Measurements from ENCODE around the gene TMEM45A.

The TMEM45A gene

DNA sequence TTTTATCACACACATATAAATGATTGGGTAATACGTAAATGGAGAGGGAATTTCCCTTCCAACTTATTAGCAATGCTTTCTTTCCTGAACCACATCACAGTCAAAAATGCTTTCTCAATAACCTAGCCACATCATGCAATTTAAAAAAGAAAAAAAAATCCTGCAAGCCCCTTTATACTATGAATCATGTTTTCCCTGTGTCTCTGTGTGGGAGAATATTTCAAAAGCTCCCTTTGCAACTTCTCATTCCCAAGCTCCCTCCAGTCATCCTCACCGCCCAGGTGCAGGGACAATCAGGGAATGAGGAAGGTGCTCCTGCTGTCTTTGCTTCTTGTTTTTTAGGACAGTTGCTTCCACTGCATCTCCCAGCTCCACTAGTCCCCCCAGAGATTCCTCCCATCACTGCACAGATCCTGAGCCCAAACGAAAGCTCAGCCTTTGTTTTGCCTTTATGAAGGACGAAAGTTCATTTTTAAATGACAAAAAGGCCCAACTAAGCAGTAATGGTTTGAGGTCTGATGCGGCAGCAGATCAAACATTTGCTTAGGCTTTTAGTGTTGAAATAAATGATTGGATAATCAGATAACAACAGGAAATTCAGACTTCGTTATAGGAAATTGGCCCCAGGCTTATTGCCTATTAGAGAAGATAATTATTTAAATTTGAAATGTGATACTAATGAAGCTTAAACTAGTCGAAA, 69.2 kb downstream of the TMEM45A start:
- no peaks in the 10 kb centered on the region for H3K27me3 ChIP-seq
- no peak for TF ChIP-seq Cebpa-rat (IDR thresholded peaks at IDR 0.05)
- H3K36me3 ChIP-seq, result no peaks in the 10 kb centered on the region
- no peaks in the 10 kb centered on the region for H3K9me3 ChIP-seq (replicated peaks in 1 of 11)
- no peaks in the 10 kb centered on the region for H4K20me1 ChIP-seq
- H3K9ac ChIP-seq, result no peak overlapping the region
- no peak overlapping the region for H3K4me3 ChIP-seq
- H3K27ac ChIP-seq, result no peak overlapping the region
- H3K4me1 ChIP-seq, result 0 out of 20 replicates have a peak, but pooled peaks cover 0 to 6% (median 0%) of the 10 kb centered on the region in 10 experiments
- 0 out of 22 replicates have a peak overlapping the region, but pooled peaks of 1 of the 11 experiments have one; percentile 15 for H3K4me2 ChIP-seq

DNA sequence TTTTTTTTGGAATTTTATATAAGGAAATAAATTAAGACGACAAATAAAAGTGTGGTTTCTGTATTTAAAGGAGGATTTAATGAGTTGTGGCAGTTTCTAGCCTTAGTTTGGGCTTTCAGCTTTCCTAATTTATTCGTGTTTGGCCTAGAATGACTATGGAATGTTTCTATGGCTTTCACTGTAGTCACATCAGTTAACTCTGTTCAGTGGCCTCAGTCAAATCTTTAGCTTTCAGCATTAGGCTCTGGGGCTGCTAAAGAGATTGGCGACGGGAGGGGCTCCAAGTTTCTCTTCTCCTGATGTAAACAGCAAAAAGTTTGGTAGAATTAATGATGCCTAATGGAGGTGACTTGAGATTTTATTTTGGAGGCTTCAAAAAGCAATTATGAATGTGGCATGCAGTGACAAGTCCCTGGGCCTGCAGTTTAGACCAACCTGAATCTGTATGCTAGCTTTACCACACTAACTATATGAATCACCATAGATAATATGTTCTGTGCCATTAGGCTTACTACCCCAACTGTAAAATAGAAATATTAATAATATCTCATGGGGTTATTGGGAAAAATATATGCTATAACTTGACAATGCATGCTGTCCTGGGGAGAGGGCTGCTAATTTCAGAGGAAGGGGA, 69.9 kb downstream of the TMEM45A start:
- Histone ChIP-seq H3K36me3 (no peaks in the 10 kb centered on the region), H3K9ac (no peak overlapping the region), H3K4me2 (no peak overlapping the region), H4K20me1 (no peaks in the 10 kb centered on the region), H3K27me3 (no peaks in the 10 kb centered on the region), H3K4me3 (no peak overlapping the region), H3K4me1 (0 out of 20 replicates have a peak, but pooled peaks cover 0 to 5% (median 0%) of the 10 kb centered on the region in 10 experiments), H3K27ac (no peak overlapping the region), H3K9me3 (replicated peaks in 1 of 11) (no peaks in the 10 kb centered on the region)
- TF ChIP-seq Cebpa-rat (IDR thresholded peaks at IDR 0.05), result no peak

DNA sequence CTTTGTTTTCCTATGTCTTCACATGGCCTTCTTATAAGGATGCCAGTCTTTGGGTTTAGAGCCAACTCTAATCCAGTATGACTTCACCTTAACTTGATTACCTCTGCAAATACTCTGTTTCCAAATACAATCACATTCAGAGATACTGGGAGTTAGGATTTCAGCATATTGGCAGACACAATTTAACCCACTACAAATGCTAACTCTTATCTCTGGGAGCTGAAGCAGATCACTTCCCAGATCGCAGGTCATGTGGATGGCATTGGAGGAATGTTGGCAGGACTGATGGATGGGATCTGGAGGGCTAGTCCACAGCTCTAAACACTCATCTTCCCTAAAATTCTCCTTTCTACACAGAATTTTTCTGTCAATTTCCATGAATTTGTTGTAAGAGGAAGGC, 70.8 kb downstream of the TMEM45A start:
- Histone ChIP-seq H3K9ac (no peak overlapping the region), H3K27ac (no peak overlapping the region), H3K27me3 (no peaks in the 10 kb centered on the region), H4K20me1 (no peaks in the 10 kb centered on the region), H3K9me3 (replicated peaks in 1 of 11) (no peaks in the 10 kb centered on the region), H3K36me3 (no peaks in the 10 kb centered on the region), H3K4me2 (no peak overlapping the region), H3K4me3 (no peak overlapping the region), H3K4me1 (0 out of 20 replicates have a peak, but pooled peaks cover 0 to 5% (median 0%) of the 10 kb centered on the region in 10 experiments)
- TF ChIP-seq Cebpa-rat (IDR thresholded peaks at IDR 0.05), result no peak

DNA sequence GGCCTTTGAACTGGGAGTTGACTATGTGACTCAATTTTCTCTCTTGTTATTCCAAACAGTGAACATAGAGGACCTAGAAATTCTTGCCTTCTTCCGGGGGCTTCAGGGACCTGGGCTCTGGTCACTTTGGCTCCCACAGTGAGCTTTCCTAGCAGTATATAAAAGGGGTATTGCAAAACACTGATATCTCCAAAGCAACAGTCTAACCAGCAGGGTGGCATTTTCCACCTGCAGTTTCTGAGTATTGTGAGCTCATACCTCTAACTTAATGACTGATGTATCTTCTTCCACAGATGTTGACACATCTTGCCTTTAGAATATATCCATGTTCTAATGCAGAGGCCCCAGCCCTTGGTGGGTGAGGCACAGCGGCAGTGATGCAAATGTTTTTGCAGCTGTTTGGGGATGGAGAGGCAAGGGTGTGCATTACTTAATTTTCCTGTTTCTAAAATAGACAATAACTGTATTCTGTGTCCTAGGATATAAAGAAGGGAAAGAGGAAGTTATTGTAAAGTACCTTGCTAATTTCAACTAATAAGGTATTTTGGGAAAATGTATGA, 71.3 kb downstream of the TMEM45A start:
- TF ChIP-seq Cebpa-rat (IDR thresholded peaks at IDR 0.05), result 0 out of 22 replicates have a peak, but pooled peaks of 1 of the 11 experiments have one; percentile 6
- Histone ChIP-seq H3K4me1 (0 out of 20 replicates have a peak, but pooled peaks cover 0 to 5% (median 0%) of the 10 kb centered on the region in 10 experiments), H4K20me1 (no peaks in the 10 kb centered on the region), H3K4me3 (no peak overlapping the region), H3K9me3 (replicated peaks in 1 of 11) (no peaks in the 10 kb centered on the region), H3K36me3 (no peaks in the 10 kb centered on the region), H3K4me2 (no peak overlapping the region), H3K27me3 (no peaks in the 10 kb centered on the region), H3K9ac (no peak overlapping the region), H3K27ac (no peak overlapping the region)

DNA sequence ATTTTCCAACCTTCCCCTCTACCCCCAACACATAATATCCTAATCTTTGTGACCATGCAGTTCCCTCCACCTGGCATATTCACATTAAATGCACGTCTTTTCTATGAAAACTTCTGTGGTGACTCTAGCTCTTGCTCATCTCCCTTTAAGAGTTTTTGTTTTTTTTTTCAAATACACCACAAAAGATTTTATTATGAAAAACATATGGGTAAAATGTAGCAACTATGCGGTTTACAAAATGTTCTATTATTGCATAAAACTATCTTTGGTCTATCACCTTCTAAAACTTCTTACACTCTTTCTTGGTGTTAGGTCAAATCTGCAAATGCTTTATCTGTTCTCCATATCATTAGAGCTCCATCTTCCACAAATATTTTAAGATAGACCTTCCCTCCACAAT, 78.4 kb downstream of the TMEM45A start:
- Histone ChIP-seq H3K27me3 (no peaks in the 10 kb centered on the region), H3K9ac (no peak overlapping the region), H3K9me3 (replicated peaks in 1 of 11) (no peaks in the 10 kb centered on the region; a peak in 1 of 22 replicates), H3K4me1 (peaks cover 0 to 3% (median 0%) of the 10 kb centered on the region in 10 experiments; a peak in 1 of 20 replicates), H3K4me2 (no peak overlapping the region), H3K27ac (no peak overlapping the region), H3K36me3 (no peaks in the 10 kb centered on the region), H4K20me1 (no peaks in the 10 kb centered on the region), H3K4me3 (no peak overlapping the region)
- no peak for TF ChIP-seq Cebpa-rat (IDR thresholded peaks at IDR 0.05)

DNA sequence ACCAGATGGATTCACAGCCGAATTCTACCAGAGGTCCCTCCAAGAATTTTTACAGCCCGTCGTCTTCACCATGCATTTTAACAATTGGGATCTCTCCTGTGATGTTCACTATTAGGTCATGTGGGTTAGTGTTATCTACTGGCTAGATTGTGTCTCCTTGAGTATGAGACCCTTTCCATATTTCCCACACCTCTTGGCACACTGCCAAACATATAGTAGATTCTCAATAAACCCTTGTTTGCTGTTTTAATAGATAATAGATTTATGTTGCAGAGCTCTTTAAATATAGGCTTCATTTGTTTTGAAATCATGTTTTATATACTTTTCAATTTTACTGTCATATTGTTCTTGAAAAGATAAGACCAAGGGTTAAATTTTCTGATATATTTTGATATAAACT, 82.1 kb downstream of the TMEM45A start:
- Histone ChIP-seq H3K4me2 (no peak overlapping the region), H3K4me3 (no peak overlapping the region), H3K9ac (no peak overlapping the region), H3K4me1 (peaks cover 0 to 4% (median 0%) of the 10 kb centered on the region in 10 experiments; a peak in 1 of 20 replicates), H3K36me3 (no peaks in the 10 kb centered on the region), H3K9me3 (replicated peaks in 1 of 11) (no peaks in the 10 kb centered on the region; a peak in 1 of 22 replicates), H3K27ac (no peak overlapping the region), H3K27me3 (no peaks in the 10 kb centered on the region), H4K20me1 (no peaks in the 10 kb centered on the region)
- TF ChIP-seq Cebpa-rat (IDR thresholded peaks at IDR 0.05), result no peak

DNA sequence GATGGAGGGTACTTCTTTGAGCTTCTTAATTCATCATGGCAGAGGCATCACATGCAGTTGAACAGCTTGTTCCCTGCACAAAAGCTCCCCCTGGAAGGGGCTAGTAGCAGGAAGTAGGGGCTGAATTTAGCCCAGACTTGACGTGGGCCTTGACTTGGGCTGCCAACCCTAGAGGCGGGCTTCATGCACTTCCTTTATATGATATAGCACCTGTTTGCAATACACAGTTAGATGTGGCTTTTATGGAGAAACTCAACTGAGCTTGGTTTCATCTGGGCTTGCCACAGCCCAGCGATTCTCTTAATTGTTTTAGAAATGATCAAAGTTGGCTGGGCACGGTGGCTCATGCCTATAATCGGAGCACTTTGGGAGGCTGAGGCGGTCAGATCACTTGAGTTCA, 83.3 kb downstream of the TMEM45A start:
- Histone ChIP-seq H4K20me1 (no peaks in the 10 kb centered on the region), H3K27me3 (no peaks in the 10 kb centered on the region), H3K9me3 (replicated peaks in 1 of 11) (no peaks in the 10 kb centered on the region; a peak in 1 of 22 replicates), H3K9ac (no peak overlapping the region), H3K4me2 (0 out of 22 replicates have a peak overlapping the region, but pooled peaks of 1 of the 11 experiments have one; percentile 1), H3K4me1 (peaks cover 0 to 4% (median 0%) of the 10 kb centered on the region in 10 experiments; a peak in 1 of 20 replicates), H3K4me3 (no peak overlapping the region), H3K27ac (no peak overlapping the region), H3K36me3 (no peaks in the 10 kb centered on the region)
- TF ChIP-seq Cebpa-rat (IDR thresholded peaks at IDR 0.05), result no peak

DNA sequence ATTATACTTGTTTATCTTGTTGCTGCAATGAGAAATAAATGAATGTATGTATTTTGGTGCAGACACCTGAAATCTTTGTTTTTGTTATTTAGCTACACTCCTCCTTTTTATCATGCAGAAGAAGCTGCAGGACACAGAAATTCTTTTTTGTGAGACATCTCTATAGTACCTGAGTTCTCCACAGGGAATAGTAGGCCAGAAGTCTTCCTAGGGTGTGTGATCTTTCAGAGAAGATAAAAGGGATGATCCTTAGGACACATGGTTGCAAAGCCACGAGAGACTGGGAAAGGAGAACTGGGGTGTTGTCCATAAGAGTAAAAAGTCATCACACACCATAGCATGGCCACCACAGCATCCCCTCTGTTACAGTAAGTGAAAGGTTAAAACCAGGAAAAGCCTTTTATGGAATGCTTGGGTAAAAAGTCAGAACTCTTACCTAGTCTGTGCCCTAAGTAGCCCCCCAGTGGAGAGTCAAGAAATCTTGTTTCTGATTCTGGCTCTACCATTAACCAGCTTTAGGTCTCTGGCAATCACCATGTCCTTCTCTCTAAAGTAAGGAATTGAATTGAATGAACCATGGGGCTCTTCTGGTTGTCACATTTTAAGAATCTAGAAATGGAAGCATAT, 85.1 kb downstream of the TMEM45A start:
- TF ChIP-seq Cebpa-rat (IDR thresholded peaks at IDR 0.05), result no peak
- no peaks in the 10 kb centered on the region for H3K36me3 ChIP-seq
- no peaks in the 10 kb centered on the region; a peak in 1 of 22 replicates for H3K9me3 ChIP-seq (replicated peaks in 1 of 11)
- H3K4me3 ChIP-seq, result no peak overlapping the region
- H3K27me3 ChIP-seq, result no peaks in the 10 kb centered on the region
- H4K20me1 ChIP-seq, result no peaks in the 10 kb centered on the region
- no peak overlapping the region for H3K9ac ChIP-seq
- H3K27ac ChIP-seq, result no peak overlapping the region
- H3K4me2 ChIP-seq, result no peak overlapping the region
- H3K4me1 ChIP-seq, result peaks cover 0 to 4% (median 0%) of the 10 kb centered on the region in 10 experiments; a peak in 1 of 20 replicates

DNA sequence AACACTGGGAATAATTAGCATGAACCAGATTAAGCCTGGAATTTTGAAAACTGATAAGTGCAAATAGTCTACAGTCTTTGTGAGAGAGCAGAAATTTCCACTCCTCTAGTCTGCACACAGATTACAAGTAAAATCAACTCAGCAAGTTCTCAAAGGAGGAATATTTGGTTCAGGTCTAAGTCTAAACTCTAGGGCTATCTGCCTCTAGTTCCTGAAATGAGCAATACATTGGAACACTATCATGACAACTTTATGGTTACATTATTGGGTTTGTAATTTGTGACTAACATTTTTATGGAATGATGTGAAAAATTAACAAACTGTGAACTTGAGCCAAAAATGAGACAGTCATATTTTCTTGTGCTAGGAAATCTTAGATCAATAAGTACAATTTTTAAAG, 86.2 kb downstream of the TMEM45A start:
- no peak overlapping the region for H3K27ac ChIP-seq
- H3K27me3 ChIP-seq, result no peaks in the 10 kb centered on the region
- no peak for TF ChIP-seq Cebpa-rat (IDR thresholded peaks at IDR 0.05)
- no peaks in the 10 kb centered on the region; a peak in 1 of 22 replicates for H3K9me3 ChIP-seq (replicated peaks in 1 of 11)
- H3K4me3 ChIP-seq, result no peak overlapping the region
- no peak overlapping the region for H3K4me2 ChIP-seq
- H3K9ac ChIP-seq, result no peak overlapping the region
- peaks cover 0 to 4% (median 0%) of the 10 kb centered on the region in 10 experiments; a peak in 1 of 20 replicates for H3K4me1 ChIP-seq
- H4K20me1 ChIP-seq, result no peaks in the 10 kb centered on the region
- no peaks in the 10 kb centered on the region for H3K36me3 ChIP-seq

All from BLaER1 treated with 17β-estradiol and CSF1 and Interleukin-3, amounts not matched to agents 10 nM and 100 nM (cell line).